Karpas-422 (cell line): Measurements from ENCODE around the gene TPH1. TPM values are rescaled to one million over a fixed set of nuclear protein-coding genes. Genes with fewer than 3 reads are reported as not detected.

Source experiments
- DNase-seq: peaks from one replicate; pipeline ENCODE4 v3.0.0-alpha.2; 2015
- H2AFZ ChIP-seq: fragments of 200-600 bp; sonication (generic); 2 replicates; pipeline ENCODE4 v1.6.1; 2014; ENCODE audit warnings: antibody characterized with exemption, low read length, mixed read lengths
- H3K27ac ChIP-seq: fragments of 200-600 bp; sonication (generic); 2 replicates; pipeline ENCODE4 v1.5.1; 2014; ENCODE audit warnings: mild to moderate bottlenecking, low read length, moderate library complexity
- H3K27me3 ChIP-seq: fragments of 200-600 bp; sonication (generic); 2 replicates; pipeline ENCODE4 v1.6.1; 2014; ENCODE audit warnings: low read length, mixed read lengths
- H3K36me3 ChIP-seq: fragments of 200-600 bp; sonication (generic); 2 replicates; pipeline ENCODE4 v1.6.1; 2014; ENCODE audit warnings: low read length, mixed read lengths; ENCODE audit not compliant: insufficient read depth
- H3K4me1 ChIP-seq: fragments of 200-600 bp; sonication (generic); 2 replicates; pipeline ENCODE4 v1.6.1; 2014; ENCODE audit warnings: mild to moderate bottlenecking, low read length, mixed read lengths
- H3K4me2 ChIP-seq: fragments of 200-600 bp; sonication (generic); 2 replicates; pipeline ENCODE4 v1.6.1; 2014; ENCODE audit warnings: low read length, low read depth, mild to moderate bottlenecking; ENCODE audit not compliant: poor library complexity, severe bottlenecking
- H3K4me3 ChIP-seq: fragments of 200-600 bp; sonication (generic); 2 replicates; pipeline ENCODE4 v1.5.1; 2014; ENCODE audit warnings: mild to moderate bottlenecking, antibody characterized with exemption, low read length, mixed read lengths
- H3K79me2 ChIP-seq: fragments of 200-600 bp; sonication (generic); 2 replicates; pipeline ENCODE4 v1.6.1; 2014; ENCODE audit warnings: mild to moderate bottlenecking, low read length, mixed read lengths
- H3K9ac ChIP-seq: fragments of 200-600 bp; sonication (generic); 2 replicates; pipeline ENCODE4 v1.6.0; 2014; ENCODE audit warnings: low read length
- H3K9me2 ChIP-seq: fragments of 200-600 bp; sonication (generic), shearing (Covaris generic); replicated peaks from 2 replicates; pipeline ENCODE4 v1.6.0; 2014; ENCODE audit warnings: mild to moderate bottlenecking, low read length, moderate library complexity; ENCODE audit not compliant: insufficient read depth
- H3K9me3 ChIP-seq: fragments of 300-700, 200-600 bp; sonication (generic); 2 replicates; pipeline ENCODE4 v1.6.1; 2014; ENCODE audit warnings: low read length, mixed read lengths
- H4K20me1 ChIP-seq: fragments of 200-600 bp; sonication (generic); 2 replicates; pipeline ENCODE4 v1.6.1; 2014; ENCODE audit warnings: mild to moderate bottlenecking, antibody characterized with exemption, low read length, low read depth; ENCODE audit not compliant: insufficient read depth
- total RNA-seq: library from RNA; depleted of rRNA; stranded (reverse); fragments of >200 nt; shearing (Covaris generic); gene quantifications from 2 replicates; pipeline ENCODE4 v1.2.3, GENCODE V29; 2014; ENCODE audit warnings: low replicate concordance

Gene TPH1
- total RNA-seq, 1 experiment from 2014 or later: 0.56 TPM

DNA sequence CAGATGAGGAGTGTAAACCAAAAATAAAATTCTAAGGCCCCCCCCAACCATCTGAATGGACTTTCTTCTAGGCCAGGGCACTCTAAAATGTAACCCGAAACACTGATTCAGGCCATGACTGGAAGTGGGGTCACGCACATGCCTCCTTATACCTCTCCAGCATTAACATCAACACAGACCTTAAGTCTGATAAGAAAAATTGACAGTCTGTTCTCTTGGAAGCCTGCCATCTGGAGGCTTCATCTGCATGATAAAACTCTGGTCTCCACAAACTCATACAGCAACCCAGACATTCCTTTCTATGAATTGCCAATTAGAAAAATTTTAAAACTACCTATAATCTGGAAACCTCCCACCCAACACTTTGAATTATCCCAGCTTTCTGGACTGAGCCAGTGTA lies 29.3 kb downstream of the TPH1 start:
- Histone ChIP-seq H3K79me2 (peaks cover 17% of the 10 kb centered on the region), H3K27me3 (no peaks in the 10 kb centered on the region), H3K4me3 (no peak overlapping the region), H4K20me1 (no peaks in the 10 kb centered on the region), H3K9ac (no peak overlapping the region), H2AFZ (no peak overlapping the region), H3K27ac (no peak overlapping the region), H3K36me3 (no peaks in the 10 kb centered on the region), H3K9me3 (no peaks in the 10 kb centered on the region), H3K4me2 (no peak overlapping the region), H3K4me1 (peaks cover 22% of the 10 kb centered on the region), H3K9me2 (no peaks in the 10 kb centered on the region)
- no peak for DNase-seq

DNA sequence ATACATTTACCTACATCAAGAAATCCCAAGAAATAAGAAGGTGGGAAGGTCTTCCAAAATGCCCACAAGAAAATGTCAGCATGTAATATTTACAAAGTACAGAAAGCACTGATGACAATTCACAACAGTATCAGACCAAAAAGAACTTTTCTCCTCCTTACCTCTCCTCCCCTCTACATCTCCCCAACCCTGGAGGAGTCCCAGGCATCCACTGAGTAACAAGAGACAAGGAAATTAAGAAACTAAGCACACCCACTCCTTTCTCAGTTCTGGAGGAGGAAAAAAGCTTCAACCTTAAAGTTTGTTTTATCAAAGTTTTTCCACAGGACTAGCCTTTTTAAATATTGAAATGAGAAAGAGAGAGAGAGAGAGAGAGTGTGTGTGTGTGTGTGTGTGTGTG lies 31.2 kb downstream of the TPH1 start:
- DNase-seq: no peak
- no peak overlapping the region for H3K27ac ChIP-seq
- peak overlapping the region; percentile 97 for H3K4me2 ChIP-seq
- peaks cover 38% of the 10 kb centered on the region for H3K4me1 ChIP-seq
- no peaks in the 10 kb centered on the region for H3K27me3 ChIP-seq
- no peaks in the 10 kb centered on the region for H4K20me1 ChIP-seq
- H3K4me3 ChIP-seq: no peak overlapping the region
- no peaks in the 10 kb centered on the region for H3K9me3 ChIP-seq
- peaks cover 36% of the 10 kb centered on the region for H3K79me2 ChIP-seq
- H2AFZ ChIP-seq: no peak overlapping the region
- H3K9ac ChIP-seq: no peak overlapping the region
- H3K9me2 ChIP-seq: no peaks in the 10 kb centered on the region
- no peaks in the 10 kb centered on the region for H3K36me3 ChIP-seq

DNA sequence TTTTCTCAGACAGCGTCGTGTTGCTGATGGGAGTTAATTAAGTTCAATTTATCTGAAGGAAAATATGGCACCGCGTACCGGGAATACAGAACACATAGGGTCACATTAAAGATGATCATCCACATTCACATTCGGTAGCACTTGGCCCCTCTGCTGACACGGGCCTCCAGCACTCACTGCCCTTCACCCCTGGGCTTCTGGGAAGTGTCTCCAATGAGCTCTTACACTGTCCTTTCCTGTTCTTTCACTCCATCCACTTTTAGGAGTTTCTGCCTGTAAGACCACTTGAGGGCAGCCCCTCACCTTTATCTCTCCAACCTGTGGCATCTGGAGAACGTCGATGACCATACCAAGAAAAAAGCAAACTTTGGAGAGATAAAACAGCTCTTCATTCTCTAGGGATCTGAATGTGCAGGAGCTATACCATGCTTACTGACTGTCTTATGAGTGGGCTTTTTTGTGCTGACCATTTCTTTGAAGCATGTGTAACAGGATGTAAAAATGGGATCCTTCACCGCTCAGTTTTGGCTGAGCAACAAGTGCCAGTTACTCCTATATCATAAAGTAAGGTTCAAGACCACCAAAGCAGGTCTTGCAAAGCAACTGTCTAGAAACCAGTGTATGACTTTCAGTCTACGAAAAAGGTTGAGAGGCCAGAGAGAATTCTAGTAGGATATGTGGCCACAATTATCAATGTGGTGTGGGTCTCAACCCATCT lies 32.1 kb downstream of the TPH1 start:
- H3K36me3 ChIP-seq: no peaks in the 10 kb centered on the region
- peak overlapping the region; percentile 93 for H3K4me3 ChIP-seq
- peaks cover 45% of the 10 kb centered on the region for H3K79me2 ChIP-seq
- peak overlapping the region; percentile 91 for H3K9ac ChIP-seq
- no peaks in the 10 kb centered on the region for H3K27me3 ChIP-seq
- no peaks in the 10 kb centered on the region for H3K9me3 ChIP-seq
- H2AFZ ChIP-seq: peak overlapping the region; percentile 97
- H3K4me1 ChIP-seq: peaks cover 38% of the 10 kb centered on the region
- peak overlapping the region; percentile 81 for H3K27ac ChIP-seq
- no peaks in the 10 kb centered on the region for H4K20me1 ChIP-seq
- no peaks in the 10 kb centered on the region for H3K9me2 ChIP-seq
- peak overlapping the region; percentile 97 for H3K4me2 ChIP-seq
- peak; percentile 52 for DNase-seq

GRCh38 chr11:18012906-18013781 lies 32.9 kb downstream of the TPH1 start, which contains the start of gene SERGEF:
TSS of gene SERGEF (minus strand) at chr11:18013047. CDS start at chr11:18013010, 37 bp downstream.
- H3K4me3 ChIP-seq: peak within 1 kb of the TSS; percentile 93
- H3K9me3 ChIP-seq: no peaks in the 10 kb centered on the region
- peak within 1 kb of the TSS; percentile 97 for H2AFZ ChIP-seq
- no peaks in the 10 kb centered on the region for H3K36me3 ChIP-seq
- no peaks in the 10 kb centered on the region for H3K9me2 ChIP-seq
- peak within 1 kb of the TSS; percentile 91 for H3K9ac ChIP-seq
- peak within 1 kb of the TSS; percentile 97 for H3K4me2 ChIP-seq
- peaks cover 38% of the 10 kb centered on the region for H3K4me1 ChIP-seq
- H3K79me2 ChIP-seq: peaks cover 54% of the 10 kb centered on the region
- peak; percentile 97 for DNase-seq
- H3K27ac ChIP-seq: peak within 1 kb of the TSS; percentile 81
- H4K20me1 ChIP-seq: no peaks in the 10 kb centered on the region
- no peaks in the 10 kb centered on the region for H3K27me3 ChIP-seq

GRCh38 chr11:18012122-18012905 lies 33.8 kb downstream of the TPH1 start:
- Histone ChIP-seq H3K4me2 (peak overlapping the region; percentile 97), H3K27ac (peak overlapping the region; percentile 68), H2AFZ (peak overlapping the region; percentile 60; the same call in 1 of the 2 replicates), H3K4me3 (peak overlapping the region; percentile 93), H3K9ac (peak overlapping the region; percentile 91), H3K4me1 (peaks cover 38% of the 10 kb centered on the region), H3K27me3 (no peaks in the 10 kb centered on the region), H4K20me1 (no peaks in the 10 kb centered on the region), H3K9me2 (no peaks in the 10 kb centered on the region), H3K36me3 (peaks cover 5% of the 10 kb centered on the region; the same call in 1 of the 2 replicates), H3K79me2 (peaks cover 62% of the 10 kb centered on the region), H3K9me3 (no peaks in the 10 kb centered on the region)
- DNase-seq: peak; percentile 68

GRCh38 chr11:18011633-18012032 lies 34.4 kb downstream of the TPH1 start:
- no peaks in the 10 kb centered on the region for H3K27me3 ChIP-seq
- peak overlapping the region; percentile 91 for H3K9ac ChIP-seq
- H3K36me3 ChIP-seq: peaks cover 12% of the 10 kb centered on the region
- no peaks in the 10 kb centered on the region for H3K9me3 ChIP-seq
- H3K79me2 ChIP-seq: peaks cover 66% of the 10 kb centered on the region
- H3K9me2 ChIP-seq: no peaks in the 10 kb centered on the region
- no peaks in the 10 kb centered on the region for H4K20me1 ChIP-seq
- peak overlapping the region; percentile 93 for H3K4me3 ChIP-seq
- peak overlapping the region; percentile 60; the same call in 1 of the 2 replicates for H2AFZ ChIP-seq
- peak overlapping the region; percentile 97 for H3K4me2 ChIP-seq
- DNase-seq: peak; percentile 48
- peaks cover 38% of the 10 kb centered on the region for H3K4me1 ChIP-seq
- 0 out of 2 replicates have a peak overlapping the region, but pooled peaks have one; percentile 68 for H3K27ac ChIP-seq

DNA sequence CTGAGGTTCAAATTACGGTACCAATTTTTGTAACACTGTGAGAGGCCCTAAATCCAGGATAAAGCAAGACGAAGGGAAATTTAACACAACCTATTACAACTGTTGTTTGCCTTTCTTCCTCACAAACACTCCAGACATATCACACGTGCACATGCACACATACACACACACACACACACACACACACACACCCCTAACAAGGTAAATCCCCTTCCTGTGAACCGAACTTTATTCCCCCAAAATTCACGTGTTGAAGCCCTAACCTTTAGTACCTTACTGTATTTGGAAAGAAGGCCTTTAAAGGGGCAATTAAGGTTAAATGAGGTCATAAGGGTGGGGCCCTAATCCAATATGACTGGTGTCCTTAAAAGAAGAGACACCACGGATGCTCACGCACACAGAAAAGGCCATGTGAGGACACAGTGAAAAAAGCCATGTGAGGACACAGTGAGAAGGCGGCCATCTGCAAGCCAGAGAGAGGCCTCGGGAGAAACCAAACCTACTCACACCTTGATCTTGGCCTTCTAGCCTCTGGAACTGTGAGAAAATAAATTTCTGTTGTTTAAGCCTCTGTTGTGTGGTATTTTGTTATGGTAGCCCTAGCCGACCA lies 35.0 kb downstream of the TPH1 start:
- no peaks in the 10 kb centered on the region for H3K9me2 ChIP-seq
- peak overlapping the region; percentile 91 for H3K9ac ChIP-seq
- no peaks in the 10 kb centered on the region for H4K20me1 ChIP-seq
- H2AFZ ChIP-seq: no peak overlapping the region
- H3K27me3 ChIP-seq: no peaks in the 10 kb centered on the region
- peak overlapping the region; percentile 97 for H3K4me2 ChIP-seq
- no peak overlapping the region for H3K27ac ChIP-seq
- H3K4me3 ChIP-seq: peak overlapping the region; percentile 93
- DNase-seq: no peak
- no peaks in the 10 kb centered on the region for H3K9me3 ChIP-seq
- H3K79me2 ChIP-seq: peaks cover 69% of the 10 kb centered on the region
- H3K36me3 ChIP-seq: peaks cover 15% of the 10 kb centered on the region
- H3K4me1 ChIP-seq: peaks cover 38% of the 10 kb centered on the region
